H54 (cell line): ENCODE measurements around the gene BCOR.

ENCODE experiments used
- DNase-seq: peaks from one replicate; pipeline ENCODE4 v3.0.0; 2011; ENCODE audit warnings: low spot score, mixed read lengths; ENCODE audit not compliant: insufficient read length
- FAIRE-seq: peaks from 3 replicates; lab custom pipeline; 2011; peaks lifted over from hg19 to GRCh38; lab: Jason Lieb, UNC
- POLR2A ChIP-seq: IDR thresholded peaks from 2 replicates; pipeline ENCODE4 v1.6.1; 2011; ENCODE audit warnings: low read depth, mild to moderate bottlenecking, low read length

The BCOR gene

DNA sequence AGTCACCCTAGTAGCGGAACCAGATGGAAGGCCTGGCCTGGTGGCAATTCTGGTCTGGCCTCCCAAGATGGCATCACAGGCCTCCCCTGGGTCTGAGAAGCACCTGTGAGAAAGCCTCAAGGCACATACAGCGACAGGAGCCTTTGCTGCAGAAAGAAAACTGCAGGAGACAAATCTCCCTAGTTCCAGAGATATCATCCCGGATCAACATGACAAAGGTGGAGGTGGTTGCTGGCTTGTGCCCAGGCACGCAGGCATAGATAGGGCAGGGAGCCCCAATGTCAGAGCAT is 93.6 kb downstream of the BCOR start:
- TF ChIP-seq POLR2A: no peak
- FAIRE-seq: no peak
- DNase-seq: no peak

DNA sequence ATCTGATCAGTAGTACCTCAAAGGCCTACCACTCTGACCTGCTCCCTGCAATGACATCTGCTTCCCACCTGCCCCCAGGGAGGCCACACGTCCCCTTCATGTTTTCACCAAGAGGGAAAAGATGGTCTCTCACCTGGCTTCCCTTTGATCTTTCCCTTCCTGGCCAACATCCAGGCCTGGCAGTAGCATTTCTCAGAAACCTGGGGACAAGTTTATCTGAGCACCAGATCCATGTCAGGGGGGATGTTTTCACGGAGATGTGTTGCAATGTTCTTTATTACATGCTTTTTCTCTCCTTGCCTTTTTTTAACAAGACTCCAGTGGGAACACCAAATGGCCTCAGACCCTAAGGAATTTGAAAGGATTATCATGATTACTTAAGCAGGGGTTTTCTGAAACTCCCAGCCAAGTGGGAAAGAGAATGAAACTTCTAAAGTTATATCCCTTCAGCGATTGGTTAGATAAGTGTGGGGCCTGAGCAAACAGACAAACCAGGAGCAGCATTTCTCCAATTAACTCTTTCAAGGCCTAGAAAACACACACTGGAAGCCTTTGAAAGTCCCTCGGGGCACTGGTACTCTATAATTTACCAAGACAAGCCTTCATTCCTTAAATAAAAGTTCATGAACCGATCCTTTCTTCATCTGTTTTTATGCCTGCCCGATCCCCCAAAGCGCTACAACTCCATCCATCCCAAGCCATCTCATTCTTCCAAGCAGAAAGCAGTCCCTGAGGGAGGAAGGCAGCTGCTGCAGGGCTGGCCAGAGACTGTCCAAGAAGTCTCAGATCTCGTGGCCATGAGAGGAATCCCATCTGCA is 94.1 kb downstream of the BCOR start:
- FAIRE-seq: no peak

DNA sequence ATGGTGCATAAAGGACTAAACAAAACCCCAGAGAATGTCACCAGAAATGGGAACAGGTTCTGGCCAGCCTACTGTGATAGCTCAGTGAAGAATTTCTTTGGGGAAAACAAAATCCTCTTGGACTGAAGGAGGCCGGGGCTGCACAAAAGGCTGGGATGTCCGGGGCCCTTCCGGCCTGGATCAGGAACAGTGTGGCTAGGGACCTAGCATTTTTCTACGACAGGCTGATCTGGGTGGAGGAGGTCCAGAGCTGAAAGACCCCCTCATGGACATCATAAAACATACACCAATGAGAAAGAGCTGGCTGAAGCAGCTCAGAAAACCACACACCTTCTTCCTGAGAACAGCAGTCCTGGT is 94.7 kb downstream of the BCOR start:
- no peak for TF ChIP-seq POLR2A
- DNase-seq: no peak
- FAIRE-seq: no peak

More for the DNA sequence above, 94.1 kb downstream of the BCOR start:
- DNase-seq: no peak
- TF ChIP-seq POLR2A: no peak
